ENCODE results near the gene MCC. TPM values are rescaled to one million over a fixed set of nuclear protein-coding genes. Genes with fewer than 3 reads are reported as not detected.

Gene MCC
- total RNA-seq, 1 donor from 2014 or later = 14.0 TPM

- H3K36me3 Mint-ChIP-seq (ENCODE audit: unreplicated experiment) = peaks cover 2% of the 10 kb centered on the region
- H3K27me3 Mint-ChIP-seq (ENCODE audit: unreplicated experiment) = no peaks in the 10 kb centered on the region
- no peak overlapping the region for H3K27ac Mint-ChIP-seq (ENCODE audit: unreplicated experiment)
- TF ChIP-seq CTCF (IDR thresholded peaks at IDR 0.05) = no peak
- H3K4me1 Mint-ChIP-seq (ENCODE audit: unreplicated experiment) = peaks cover 12% of the 10 kb centered on the region
- DNase-seq (ENCODE audit: extremely low spot score, unreplicated experiment) = no peak
- no peak overlapping the region for H3K4me3 Mint-ChIP-seq (ENCODE audit: unreplicated experiment)
- no peaks in the 10 kb centered on the region for H3K9me3 Mint-ChIP-seq (ENCODE audit: unreplicated experiment)
Measured at GRCh38 chr5:113333411-113333810, 154.8 kb downstream of the MCC start.

GRCh38 chr5:113331209-113331551, 157.1 kb downstream of the MCC start:
- peak overlapping the region; percentile 38 for H3K27ac Mint-ChIP-seq (ENCODE audit: unreplicated experiment)
- no peak for DNase-seq (ENCODE audit: extremely low spot score, unreplicated experiment)
- TF ChIP-seq CTCF (IDR thresholded peaks at IDR 0.05) = no peak

GRCh38 chr5:113330533-113331208, 157.6 kb downstream of the MCC start:
- peak overlapping the region; percentile 38 for H3K27ac Mint-ChIP-seq (ENCODE audit: unreplicated experiment)
- TF ChIP-seq CTCF (IDR thresholded peaks at IDR 0.05) = peak; percentile 66
- H3K9me3 Mint-ChIP-seq (ENCODE audit: unreplicated experiment) = no peaks in the 10 kb centered on the region
- no peaks in the 10 kb centered on the region for H3K27me3 Mint-ChIP-seq (ENCODE audit: unreplicated experiment)
- H3K4me1 Mint-ChIP-seq (ENCODE audit: unreplicated experiment) = peaks cover 12% of the 10 kb centered on the region
- DNase-seq (ENCODE audit: extremely low spot score, unreplicated experiment) = no peak
- no peak overlapping the region for H3K4me3 Mint-ChIP-seq (ENCODE audit: unreplicated experiment)
- peaks cover 2% of the 10 kb centered on the region for H3K36me3 Mint-ChIP-seq (ENCODE audit: unreplicated experiment)

More at GRCh38 chr5:113331209-113331551, 157.1 kb downstream of the MCC start:
- Mint-ChIP-seq H3K9me3 (ENCODE audit: unreplicated experiment) (no peaks in the 10 kb centered on the region), H3K27me3 (ENCODE audit: unreplicated experiment) (no peaks in the 10 kb centered on the region), H3K4me3 (ENCODE audit: unreplicated experiment) (no peak overlapping the region), H3K36me3 (ENCODE audit: unreplicated experiment) (peaks cover 2% of the 10 kb centered on the region), H3K4me1 (ENCODE audit: unreplicated experiment) (peaks cover 12% of the 10 kb centered on the region)

GRCh38 chr5:113329981-113330380, 158.3 kb downstream of the MCC start:
- DNase-seq (ENCODE audit: extremely low spot score, unreplicated experiment) = no peak
- Mint-ChIP-seq H3K9me3 (ENCODE audit: unreplicated experiment) (no peaks in the 10 kb centered on the region), H3K27me3 (ENCODE audit: unreplicated experiment) (no peaks in the 10 kb centered on the region), H3K36me3 (ENCODE audit: unreplicated experiment) (peaks cover 2% of the 10 kb centered on the region), H3K4me1 (ENCODE audit: unreplicated experiment) (peaks cover 12% of the 10 kb centered on the region), H3K4me3 (ENCODE audit: unreplicated experiment) (no peak overlapping the region), H3K27ac (ENCODE audit: unreplicated experiment) (no peak overlapping the region)
- TF ChIP-seq CTCF (IDR thresholded peaks at IDR 0.05) = no peak

GRCh38 chr5:113325054-113325453, 163.2 kb downstream of the MCC start:
- H3K4me1 Mint-ChIP-seq (ENCODE audit: unreplicated experiment) = no peaks in the 10 kb centered on the region
- DNase-seq (ENCODE audit: extremely low spot score, unreplicated experiment) = no peak
- no peak overlapping the region for H3K27ac Mint-ChIP-seq (ENCODE audit: unreplicated experiment)
- H3K9me3 Mint-ChIP-seq (ENCODE audit: unreplicated experiment) = no peaks in the 10 kb centered on the region
- no peak overlapping the region for H3K4me3 Mint-ChIP-seq (ENCODE audit: unreplicated experiment)
- no peaks in the 10 kb centered on the region for H3K36me3 Mint-ChIP-seq (ENCODE audit: unreplicated experiment)
- H3K27me3 Mint-ChIP-seq (ENCODE audit: unreplicated experiment) = no peaks in the 10 kb centered on the region
- no peak for TF ChIP-seq CTCF (IDR thresholded peaks at IDR 0.05)

All from osteocyte (in vitro differentiated cells).